H1 (cell line): ENCODE data around the gene FAM181A. TPM values are rescaled to one million over a fixed set of nuclear protein-coding genes. Genes with fewer than 3 reads are reported as not detected.

Source experiments
- CTCF ChIA-PET: fragments of 300-600 bp; sonication (Branson Sonifier 250); formaldehyde crosslinking; loops from one replicate; lab custom pipeline; 2021; ENCODE audit not compliant: partially characterized antibody; lab: Charles Lee
- POLR2A ChIA-PET: fragments of 300-600 bp; sonication (Branson Sonifier 250); formaldehyde crosslinking; loops from one replicate; lab custom pipeline; 2021; ENCODE audit warnings: inconsistent platforms; ENCODE audit not compliant: partially characterized antibody; lab: Charles Lee
- DNase-seq, 2 experiments: peaks; one replicate each; pipeline versions ENCODE4 v3.0.0 to v3.0.0-alpha.2; 2010 to 2022; ENCODE audit warnings: low spot score in 2 of 2, low read depth in 1 of 2, mixed read lengths in 1 of 2
- FAIRE-seq: peaks from 2 replicates; lab custom pipeline; 2011; peaks lifted over from hg19 to GRCh38; lab: Jason Lieb, UNC
- H2AFZ ChIP-seq: 2 replicates; pipeline ENCODE4 v1.8.1; 2012; ENCODE audit warnings: low read length, inconsistent platforms
- H2AK5ac ChIP-seq: 2 replicates; pipeline ENCODE4 v1.6.1; 2013; ENCODE audit warnings: low read depth, low read length
- H2BK120ac ChIP-seq: replicated peaks from 2 replicates; pipeline ENCODE3; 2013; ENCODE audit warnings: low read depth, low read length, inconsistent platforms
- H2BK12ac ChIP-seq: 2 replicates; pipeline ENCODE4 v1.6.1; 2013; ENCODE audit warnings: low read depth, low read length
- H2BK15ac ChIP-seq: 2 replicates; pipeline ENCODE4 v1.6.1; 2013; ENCODE audit warnings: low read length
- H2BK20ac ChIP-seq: 2 replicates; pipeline ENCODE4 v1.6.1; 2013; ENCODE audit warnings: low read length
- H2BK5ac ChIP-seq: 2 replicates; pipeline ENCODE4 v1.6.1; 2013; ENCODE audit warnings: low read depth, low read length
- H3K14ac ChIP-seq: 2 replicates; pipeline ENCODE4 v1.6.1; 2013; ENCODE audit warnings: inconsistent platforms; ENCODE audit not compliant: insufficient read length
- H3K18ac ChIP-seq: 2 replicates; pipeline ENCODE4 v1.6.1; 2013; ENCODE audit warnings: low read length; ENCODE audit errors: extremely low read depth
- H3K23ac ChIP-seq: 2 replicates; pipeline ENCODE4 v1.6.1; 2013; ENCODE audit warnings: inconsistent platforms; ENCODE audit not compliant: insufficient read length
- H3K23me2 ChIP-seq: 2 replicates; pipeline ENCODE4 v1.6.1; 2013; ENCODE audit warnings: low read depth, low read length
- H3K27ac ChIP-seq: 2 replicates; pipeline ENCODE4 v1.6.1; 2011; ENCODE audit warnings: low read depth, low read length, inconsistent platforms
- H3K27me3 ChIP-seq, 4 experiments: replicated peaks in 1 of 4; 1 replicate in 1 of 4; 2 replicates in 3 of 4; pipeline versions ENCODE4 v1.6.1 to v1.8.1; 2011 to 2013; ENCODE audit warnings: low read length in 3 of 4, mild to moderate bottlenecking in 3 of 4, inconsistent platforms in 2 of 4, mixed read lengths in 2 of 4, moderate library complexity in 1 of 4; ENCODE audit not compliant: control insufficient read depth in 3 of 4, insufficient read depth in 3 of 4; ENCODE audit errors: extremely low read depth in 1 of 4
- H3K36me3 ChIP-seq, 4 experiments: 2 replicates each; pipeline versions ENCODE4 v1.6.1 to v1.8.1; 2011 to 2013; ENCODE audit warnings: mild to moderate bottlenecking in 4 of 4, low read length in 3 of 4, moderate library complexity in 2 of 4, control low read depth in 1 of 4, inconsistent platforms in 1 of 4; ENCODE audit not compliant: insufficient read depth in 4 of 4, control insufficient read depth in 2 of 4
- H3K4ac ChIP-seq: replicated peaks from 2 replicates; pipeline ENCODE3; 2013; ENCODE audit warnings: low read length, low read depth, mixed read lengths, inconsistent platforms; ENCODE audit not compliant: insufficient read length
- H3K4me1 ChIP-seq, 4 experiments: replicated peaks in 1 of 4; 1 replicate in 1 of 4; 2 replicates in 3 of 4; pipeline versions ENCODE4 v1.6.1 to v1.8.1; 2011 to 2013; ENCODE audit warnings: low read length in 3 of 4, inconsistent platforms in 2 of 4, mixed read lengths in 1 of 4; ENCODE audit not compliant: insufficient read depth in 4 of 4, control insufficient read depth in 3 of 4
- H3K4me2 ChIP-seq, 2 experiments: 2 replicates each; pipeline versions ENCODE4 v1.6.1 to v1.8.1; 2011 to 2013; ENCODE audit warnings: low read depth in 2 of 2, low read length in 2 of 2, control low read depth in 1 of 2, inconsistent platforms in 1 of 2, mild to moderate bottlenecking in 1 of 2; ENCODE audit not compliant: insufficient read depth in 1 of 2
- H3K4me3 ChIP-seq, 4 experiments: fragments of 200-600, 300-600 bp in 1 of 4; sonication (generic), shearing (Covaris generic), sonication (Bioruptor Twin) in 1 of 4; 2 replicates each; pipeline versions ENCODE4 v1.5.1 to v1.8.1; 2011 to 2016; ENCODE audit warnings: low read length in 4 of 4, low read depth in 3 of 4, control low read depth in 2 of 4, inconsistent platforms in 2 of 4, mild to moderate bottlenecking in 2 of 4, mixed read lengths in 1 of 4, moderate library complexity in 1 of 4; ENCODE audit not compliant: insufficient read depth in 2 of 4; ENCODE audit errors: extremely low read depth in 1 of 4
- H3K56ac ChIP-seq: replicated peaks from 2 replicates; pipeline ENCODE3; 2013; ENCODE audit warnings: low read depth, mild to moderate bottlenecking, mixed read lengths, low read length, inconsistent platforms; ENCODE audit not compliant: insufficient read length
- H3K79me1 ChIP-seq: 2 replicates; pipeline ENCODE4 v1.6.1; 2013; ENCODE audit warnings: low read depth, low read length, control low read depth
- H3K79me2 ChIP-seq, 2 experiments: 2 replicates each; pipeline versions ENCODE4 v1.6.1 to v1.8.1; 2012 to 2013; ENCODE audit warnings: low read length in 2 of 2, mild to moderate bottlenecking in 2 of 2, inconsistent platforms in 1 of 2; ENCODE audit not compliant: insufficient read depth in 2 of 2, control insufficient read depth in 1 of 2
- H3K9ac ChIP-seq, 4 experiments: replicated peaks in 1 of 4; 1 replicate in 1 of 4; 2 replicates in 3 of 4; pipeline versions ENCODE4 v1.6.1 to v1.8.1; 2011 to 2013; ENCODE audit warnings: low read depth in 3 of 4, low read length in 3 of 4, control low read depth in 2 of 4, mild to moderate bottlenecking in 2 of 4, moderate library complexity in 2 of 4, inconsistent platforms in 1 of 4; ENCODE audit errors: extremely low read depth in 1 of 4
- H3K9me3 ChIP-seq, 2 experiments: 2 replicates each; pipeline versions ENCODE4 v1.6.1 to v1.8.1; 2012 to 2013; ENCODE audit warnings: mild to moderate bottlenecking in 2 of 2, moderate library complexity in 2 of 2, control low read depth in 1 of 2, inconsistent platforms in 1 of 2, low read depth in 1 of 2, low read length in 1 of 2, mixed read lengths in 1 of 2; ENCODE audit not compliant: insufficient read depth in 2 of 2
- H4K20me1 ChIP-seq, 2 experiments: replicated peaks in 1 of 2; 2 replicates each; pipeline versions ENCODE3 to v1.8.1; 2011 to 2013; ENCODE audit warnings: inconsistent platforms in 2 of 2, low read length in 2 of 2, mild to moderate bottlenecking in 1 of 2; ENCODE audit not compliant: insufficient read depth in 2 of 2, control insufficient read depth in 1 of 2
- H4K5ac ChIP-seq: 2 replicates; pipeline ENCODE4 v1.6.1; 2013; ENCODE audit warnings: low read length, low read depth, mixed read lengths, inconsistent platforms; ENCODE audit not compliant: insufficient read length
- H4K8ac ChIP-seq: 2 replicates; pipeline ENCODE4 v1.8.0; 2013; ENCODE audit warnings: mild to moderate bottlenecking, moderate library complexity, low read length, inconsistent platforms; ENCODE audit not compliant: insufficient read depth; ENCODE audit errors: extremely low read depth
- H4K91ac ChIP-seq: replicated peaks from 2 replicates; pipeline ENCODE3; 2013; ENCODE audit warnings: low read length, mixed read lengths, inconsistent platforms; ENCODE audit not compliant: insufficient read length
- KDM5A ChIP-seq: fragments of 200-600 bp; IDR thresholded peaks from 2 replicates; pipeline ENCODE4 v1.7.1; 2012; ENCODE audit warnings: mild to moderate bottlenecking, low read length, inconsistent platforms, mixed read lengths
- WGBS, 2 experiments: shearing (Covaris generic) in 1 of 2; methylation state at CpG; one replicate each; pipeline versions ENCODE4 v1.1.6 to v1.1.7; 2013 to 2015; ENCODE audit warnings: low lambda C conversion rate in 2 of 2, mixed read lengths in 2 of 2, inconsistent platforms in 1 of 2, low coverage in 1 of 2, missing lambda C conversion rate in 1 of 2; ENCODE audit not compliant: insufficient replicate concordance in 2 of 2, insufficient coverage in 1 of 2, insufficient read length in 1 of 2; ENCODE audit errors: extremely low coverage in 1 of 2, missing lambda C conversion rate in 1 of 2; 5-methylcytosine and 5-hydroxymethylcytosine counted together
- polyA plus RNA-seq, 7 experiments: library from polyadenylated mRNA; depleted of rRNA in 3 of 7; stranded (reverse) in 5 of 7; unstranded in 2 of 7; fragments of >200 nt in 5 of 7; fragments of 200-250 nt in 2 of 7; gene quantifications; 1 replicate in 5 of 7; 2 replicates in 1 of 7; 4 replicates in 1 of 7; pipeline versions ENCODE4 v1.2.1 to v1.2.3, GENCODE V29; 2011 to 2013; ENCODE audit warnings: missing spikeins in 2 of 7, mixed read lengths in 2 of 7
- total RNA-seq: library from RNA; stranded (reverse); fragmentation: NEBNext Ultra II Directional; extraction: Animal tissue kit (Norgen Biotek cat#: 25700); gene quantifications from 2 replicates; pipeline ENCODE4 v1.2.1, GENCODE V29; 2021

Gene FAM181A
- total and polyA plus RNA-seq, 2 of the 8 experiments (the other 6 are each of a cell fraction or from before 2014, with no cell fraction given), result not detected

DNA sequence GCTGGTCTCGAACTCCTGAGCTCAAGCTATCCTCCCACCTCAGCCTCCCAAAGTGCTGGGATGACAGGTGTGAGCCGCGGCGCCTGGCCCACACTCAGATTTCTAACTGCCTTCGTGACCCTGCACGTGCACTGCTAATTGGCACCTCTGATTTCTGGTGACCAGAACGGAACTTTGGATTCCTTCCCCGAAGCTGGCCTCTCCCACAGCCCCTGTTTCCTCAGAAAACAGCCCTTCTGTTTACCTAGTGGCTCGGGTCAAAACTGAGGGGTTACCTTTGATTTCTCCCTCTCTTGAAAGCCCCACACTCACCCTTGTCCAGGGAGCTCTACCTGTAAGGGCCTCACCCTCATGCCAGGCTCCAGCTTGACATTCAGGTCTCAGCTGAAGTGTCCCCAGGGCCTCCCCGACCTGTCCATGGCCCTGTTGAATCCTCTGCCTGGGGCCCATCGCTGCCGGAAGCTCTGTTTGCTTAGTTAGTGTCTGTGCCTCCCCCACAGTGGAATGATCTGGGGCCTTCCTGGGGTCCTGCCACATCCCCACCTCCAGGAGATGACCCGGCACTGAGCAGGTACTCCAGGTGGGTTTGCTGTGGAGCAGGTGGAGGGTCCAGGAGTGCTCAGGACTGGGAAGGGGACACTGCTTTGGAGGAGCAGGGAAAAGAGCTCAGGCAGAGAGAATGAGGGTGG, 24.4 kb upstream of the FAM181A start:
- Histone ChIP-seq H2BK5ac (no peak overlapping the region), H3K23me2 (no peaks in the 10 kb centered on the region; the same call in 1 of the 2 replicates), H3K36me3 (no peaks in the 10 kb centered on the region), H3K4ac (no peak overlapping the region), H2BK20ac (no peak overlapping the region), H3K9me3 (no peaks in the 10 kb centered on the region), H2BK12ac (no peak overlapping the region), H3K79me1 (no peaks in the 10 kb centered on the region), H3K56ac (no peak overlapping the region), H3K23ac (no peak overlapping the region), H3K18ac (no peak overlapping the region), H3K4me3 (no peak overlapping the region), H3K14ac (no peak overlapping the region), H3K27me3 (no peaks in the 10 kb centered on the region; a peak in 1 of 7 replicates), H3K79me2 (no peaks in the 10 kb centered on the region), H3K4me2 (no peak overlapping the region), H4K20me1 (no peaks in the 10 kb centered on the region), H2AK5ac (no peak overlapping the region), H4K8ac (no peak overlapping the region), H2AFZ (peak overlapping the region; percentile 84; the same call in 1 of the 2 replicates), H2BK120ac (no peak overlapping the region), H2BK15ac (no peak overlapping the region), H3K9ac (no peak overlapping the region), H4K91ac (no peak overlapping the region), H4K5ac (no peak overlapping the region), H3K4me1 (peaks cover 0 to 7% (median 3%) of the 10 kb centered on the region in 4 experiments; a peak in 4 of 7 replicates), H3K27ac (no peak overlapping the region)
- ChIA-PET POLR2A (interaction anchor here (1.5 kb wide), 1 partner anchor 248 kb away, joined by 5 read pairs; no protein-coding TSS in a partner anchor), CTCF (interaction anchor here (0.6 to 12.9 kb wide), 49 partner anchors 8 to 1155 kb away, joined by 3 to 149 read pairs (median 4); partner anchors contain the start of genes LGMN and PRIMA1)
- DNase-seq, result no peak
- 89% methylated on average over 13 of the region's 13 CpGs; no CpG with 5 or more reads in 1 of the 2 experiments for WGBS, 2 experiments
- FAIRE-seq, result no peak
- TF ChIP-seq KDM5A, result no peak
